Measurements from ENCODE around the gene CACNB2. TPM values are rescaled to one million over a fixed set of nuclear protein-coding genes. Genes with fewer than 3 reads are reported as not detected.

Gene CACNB2
- polyA plus RNA-seq, 2 of the 4 experiments (the other 2 are of a cell fraction) = not detected

GRCh38 chr10:18540195-18540594, 400.0 kb downstream of the CACNB2 start:
- DNase-seq (ENCODE audit: low read depth in 1 of 2, low spot score in 1 of 2) (no peak), ATAC-seq (no peak), FAIRE-seq (no peak)
- no peaks in the 10 kb centered on the region for H3K9me3 ChIP-seq
- ChIA-PET POLR2A (no interaction called here), CTCF (no interaction called here)
- TF ChIP-seq FOSL2 (IDR thresholded peaks at IDR 0.05) = no peak
- no peak for TF ChIP-seq FOSL2 (CRISPR knock-in tag; IDR thresholded peaks at IDR 0.05)
- no peak for TF ChIP-seq PHF8 (IDR thresholded peaks at IDR 0.05; ENCODE audit: borderline replicate concordance, low read depth)
- peak; percentile 82 for TF ChIP-seq MAFK (IDR thresholded peaks at IDR 0.05; ENCODE audit: partially characterized antibody)
- no peak overlapping the region for H3K4me3 ChIP-seq
- H3K27ac ChIP-seq = no peak overlapping the region
- no peak overlapping the region for H3K4me2 ChIP-seq
- peaks cover 8% of the 10 kb centered on the region; the same call in 2 of the 3 replicates for H3K4me1 ChIP-seq

GRCh38 chr10:18542832-18543231, 402.6 kb downstream of the CACNB2 start:
- Histone ChIP-seq H3K4me1 (peaks cover 8% of the 10 kb centered on the region; the same call in 2 of the 3 replicates), H3K4me2 (peak overlapping the region; percentile 12; the same call in 1 of the 3 replicates), H3K4me3 (no peak overlapping the region), H3K9me3 (no peaks in the 10 kb centered on the region), H3K27ac (no peak overlapping the region)
- no peak for FAIRE-seq
- no peak for DNase-seq (ENCODE audit: low read depth in 1 of 2, low spot score in 1 of 2)
- ChIA-PET POLR2A (no interaction called here), CTCF (interaction anchor here (0.8 to 1.1 kb wide), 2 partner anchors 28 to 37 kb away, joined by 3 read pairs; no protein-coding TSS in a partner anchor)
- TF ChIP-seq CTCF (IDR thresholded peaks at IDR 0.05) = no peak
- no peak for TF ChIP-seq MAX (IDR thresholded peaks at IDR 0.05)
- no peak for TF ChIP-seq USF2 (IDR thresholded peaks at IDR 0.05)
- TF ChIP-seq POLR2A (IDR thresholded peaks at IDR 0.05; ENCODE audit: low read length) = no peak
- TF ChIP-seq PHF8 (IDR thresholded peaks at IDR 0.05; ENCODE audit: borderline replicate concordance, low read depth) = no peak
- no peak for TF ChIP-seq ELK1 (IDR thresholded peaks at IDR 0.05; ENCODE audit: low read depth, low read length)
- TF ChIP-seq TFCP2L1 (CRISPR knock-in tag; IDR thresholded peaks at IDR 0.05) = no peak
- no peak for TF ChIP-seq JUN (IDR thresholded peaks at IDR 0.05)
- no peak for TF ChIP-seq ZC3H11A (IDR thresholded peaks at IDR 0.05)
- no peak for TF ChIP-seq CBX8 (IDR thresholded peaks at IDR 0.05)
- no peak for TF ChIP-seq TP53 (CRISPR knock-in tag; IDR thresholded peaks at IDR 0.05)
- no peak for TF ChIP-seq ATOH8 (CRISPR knock-in tag; IDR thresholded peaks at IDR 0.05; ENCODE audit: low read depth)
- no peak for ATAC-seq

GRCh38 chr10:18545621-18546305, 405.5 kb downstream of the CACNB2 start:
- Histone ChIP-seq H3K4me3 (no peak overlapping the region), H3K4me1 (peaks cover 8% of the 10 kb centered on the region; the same call in 2 of the 3 replicates), H3K9me3 (no peaks in the 10 kb centered on the region), H3K27ac (no peak overlapping the region), H3K4me2 (no peak overlapping the region)
- no peak for DNase-seq (ENCODE audit: low read depth in 1 of 2, low spot score in 1 of 2)
- TF ChIP-seq POLR2A (IDR thresholded peaks at IDR 0.05; ENCODE audit: low read length) (no peak), MAX (IDR thresholded peaks at IDR 0.05) (no peak), NR3C1 (IDR thresholded peaks at IDR 0.05) (no peak), BCL3 (IDR thresholded peaks at IDR 0.05) (no peak), CBX2 (IDR thresholded peaks at IDR 0.05; ENCODE audit: borderline replicate concordance, low read depth) (no peak)
- ChIA-PET POLR2A (no interaction called here), CTCF (interaction anchor here (1.0 kb wide), 1 partner anchor 11 kb away, joined by 3 read pairs; no protein-coding TSS in a partner anchor)
- ATAC-seq = no peak
- WGBS (ENCODE audit: missing lambda C conversion rate) = 94% methylated on average over 7 of the region's 7 CpGs
- FAIRE-seq = no peak

All from A549 (cell line).